ENCODE results near the gene ZNF790. TPM values are rescaled to one million over a fixed set of nuclear protein-coding genes. Genes with fewer than 3 reads are reported as not detected.
A peak's percentile ranks its signal among the peaks of the same experiment; 100 is the strongest.

ZNF790 gene
- total RNA-seq, 1 donor from 2014 or later = 9.5 TPM

- Histone ChIP-seq H3K4me3 (ENCODE audit: low read depth, low read length) (peak overlapping the region; percentile 83), H3K27me3 (ENCODE audit: control insufficient read depth, insufficient read depth, low read length) (no peaks in the 10 kb centered on the region), H3K36me3 (ENCODE audit: control insufficient read depth, insufficient read depth, low read length) (peaks cover 3% of the 10 kb centered on the region)
- FAIRE-seq (no peak), DNase-seq (ENCODE audit: low read depth) (peak; percentile 89)
- TF ChIP-seq, protein P1, sequence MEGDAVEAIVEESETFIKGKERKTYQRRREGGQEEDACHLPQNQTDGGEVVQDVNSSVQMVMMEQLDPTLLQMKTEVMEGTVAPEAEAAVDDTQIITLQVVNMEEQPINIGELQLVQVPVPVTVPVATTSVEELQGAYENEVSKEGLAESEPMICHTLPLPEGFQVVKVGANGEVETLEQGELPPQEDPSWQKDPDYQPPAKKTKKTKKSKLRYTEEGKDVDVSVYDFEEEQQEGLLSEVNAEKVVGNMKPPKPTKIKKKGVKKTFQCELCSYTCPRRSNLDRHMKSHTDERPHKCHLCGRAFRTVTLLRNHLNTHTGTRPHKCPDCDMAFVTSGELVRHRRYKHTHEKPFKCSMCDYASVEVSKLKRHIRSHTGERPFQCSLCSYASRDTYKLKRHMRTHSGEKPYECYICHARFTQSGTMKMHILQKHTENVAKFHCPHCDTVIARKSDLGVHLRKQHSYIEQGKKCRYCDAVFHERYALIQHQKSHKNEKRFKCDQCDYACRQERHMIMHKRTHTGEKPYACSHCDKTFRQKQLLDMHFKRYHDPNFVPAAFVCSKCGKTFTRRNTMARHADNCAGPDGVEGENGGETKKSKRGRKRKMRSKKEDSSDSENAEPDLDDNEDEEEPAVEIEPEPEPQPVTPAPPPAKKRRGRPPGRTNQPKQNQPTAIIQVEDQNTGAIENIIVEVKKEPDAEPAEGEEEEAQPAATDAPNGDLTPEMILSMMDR (IDR thresholded peaks at IDR 0.05; ENCODE audit: insufficient read depth, low read length, severe bottlenecking) = no peak
Measured at GRCh38 chr19:36849701-36850558, 11.7 kb upstream of the ZNF790 start.

GRCh38 chr19:36847968-36848367, 9.8 kb upstream of the ZNF790 start:
- Histone ChIP-seq H3K36me3 (ENCODE audit: control insufficient read depth, insufficient read depth, low read length) (peaks cover 3% of the 10 kb centered on the region), H3K4me3 (ENCODE audit: low read depth, low read length) (no peak overlapping the region), H3K27me3 (ENCODE audit: control insufficient read depth, insufficient read depth, low read length) (no peaks in the 10 kb centered on the region)
- FAIRE-seq (no peak), DNase-seq (ENCODE audit: low read depth) (no peak)
- TF ChIP-seq, protein P1 (IDR thresholded peaks at IDR 0.05; ENCODE audit: insufficient read depth, low read length, severe bottlenecking) = no peak

DNA sequence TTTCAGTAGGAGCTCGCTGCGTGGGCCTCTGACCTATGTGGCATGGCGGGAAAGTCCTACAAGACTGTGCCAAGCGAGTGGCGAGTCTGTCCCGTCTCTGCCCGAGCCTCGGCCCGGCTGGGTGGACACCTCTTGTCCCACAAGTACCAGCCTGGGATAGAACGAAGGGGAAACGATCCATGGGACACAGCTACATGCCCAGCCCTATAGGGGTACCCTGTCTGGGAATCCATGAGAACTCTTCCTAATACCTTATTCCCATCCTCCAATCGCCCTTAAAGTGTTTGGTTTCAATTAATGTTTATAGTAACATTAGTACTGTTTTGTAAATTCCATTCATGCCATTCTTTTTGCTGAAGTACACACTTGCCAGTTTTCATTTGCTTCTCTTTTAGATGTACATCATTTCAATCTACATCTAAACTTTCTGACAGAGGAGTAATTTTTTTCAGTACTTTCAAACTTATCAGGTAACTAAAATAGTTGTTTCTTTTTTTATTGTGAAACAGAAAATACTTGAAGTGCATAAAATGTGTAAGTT, 667 bp upstream of the ZNF790 start:
- peak overlapping the region; percentile 67 for H3K4me3 ChIP-seq (ENCODE audit: low read depth, low read length)
- FAIRE-seq (no peak), DNase-seq (ENCODE audit: low read depth) (no peak)
- TF ChIP-seq, protein P1 (IDR thresholded peaks at IDR 0.05; ENCODE audit: insufficient read depth, low read length, severe bottlenecking) = no peak
- no peaks in the 10 kb centered on the region for H3K36me3 ChIP-seq (ENCODE audit: control insufficient read depth, insufficient read depth, low read length)
- no peaks in the 10 kb centered on the region for H3K27me3 ChIP-seq (ENCODE audit: control insufficient read depth, insufficient read depth, low read length)

DNA sequence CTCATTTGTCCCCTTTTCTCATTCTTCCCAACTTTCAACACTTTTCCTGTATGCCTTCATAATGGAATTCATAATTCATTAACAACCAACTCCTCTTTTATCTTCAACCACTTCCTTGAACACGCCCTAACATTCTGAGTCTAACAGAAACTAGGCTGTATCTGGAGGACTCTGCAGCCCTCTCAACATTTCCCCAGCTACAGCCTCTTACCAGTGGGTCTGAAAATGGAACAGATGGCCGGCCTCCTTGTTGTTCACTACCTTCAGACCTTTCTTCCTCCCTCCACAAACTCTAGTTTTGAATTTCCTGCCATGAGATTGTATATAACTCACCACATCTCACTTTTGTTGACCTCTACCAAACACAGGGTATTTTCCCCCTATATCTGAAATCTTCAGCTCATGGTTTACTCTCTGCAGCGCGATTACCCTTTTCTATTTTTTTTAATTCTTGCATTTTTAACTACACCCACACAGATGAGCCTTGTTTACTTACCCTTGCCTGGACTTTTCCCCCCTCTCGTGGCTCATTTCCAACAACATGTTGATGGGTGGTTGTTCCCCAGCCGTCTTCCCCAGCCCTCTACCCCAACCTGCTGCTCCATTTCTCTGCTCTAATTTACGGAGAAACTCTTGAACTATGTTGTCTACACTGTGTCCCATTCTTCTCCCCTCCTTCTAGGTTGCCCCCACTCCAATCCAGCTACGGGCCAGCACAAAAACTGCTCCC, 846 bp downstream of the ZNF790 start:
- peak; percentile 21 for DNase-seq (ENCODE audit: low read depth)
- H3K4me3 ChIP-seq (ENCODE audit: low read depth, low read length) = peak overlapping the region; percentile 67
- TF ChIP-seq, protein P1 (IDR thresholded peaks at IDR 0.05; ENCODE audit: insufficient read depth, low read length, severe bottlenecking) = no peak
- H3K36me3 ChIP-seq (ENCODE audit: control insufficient read depth, insufficient read depth, low read length) = peaks cover 1% of the 10 kb centered on the region
- no peaks in the 10 kb centered on the region for H3K27me3 ChIP-seq (ENCODE audit: control insufficient read depth, insufficient read depth, low read length)
- no peak for FAIRE-seq

GRCh38 chr19:36833430-36833829, 4.8 kb downstream of the ZNF790 start:
- peaks cover 4% of the 10 kb centered on the region for H3K36me3 ChIP-seq (ENCODE audit: control insufficient read depth, insufficient read depth, low read length)
- DNase-seq (ENCODE audit: low read depth) (no peak), FAIRE-seq (no peak)
- no peaks in the 10 kb centered on the region for H3K27me3 ChIP-seq (ENCODE audit: control insufficient read depth, insufficient read depth, low read length)
- TF ChIP-seq, protein P1 (IDR thresholded peaks at IDR 0.05; ENCODE audit: insufficient read depth, low read length, severe bottlenecking) = no peak
- no peak overlapping the region for H3K4me3 ChIP-seq (ENCODE audit: low read depth, low read length)

All from bronchial epithelial cell (primary cell).